H1 (cell line): ENCODE measurements around the gene VIPR2. TPM values are rescaled to one million over a fixed set of nuclear protein-coding genes. Genes with fewer than 3 reads are reported as not detected.

Experiments used
- CTCF ChIA-PET: fragments of 300-600 bp; sonication (Branson Sonifier 250); formaldehyde crosslinking; loops from one replicate; lab custom pipeline; 2021; ENCODE audit not compliant: partially characterized antibody; lab: Charles Lee
- POLR2A ChIA-PET: fragments of 300-600 bp; sonication (Branson Sonifier 250); formaldehyde crosslinking; loops from one replicate; lab custom pipeline; 2021; ENCODE audit warnings: inconsistent platforms; ENCODE audit not compliant: partially characterized antibody; lab: Charles Lee
- DNase-seq, 2 experiments: peaks; one replicate each; pipeline versions ENCODE4 v3.0.0 to v3.0.0-alpha.2; 2010 to 2022; ENCODE audit warnings: low spot score in 2 of 2, low read depth in 1 of 2, mixed read lengths in 1 of 2
- FAIRE-seq: peaks from 2 replicates; lab custom pipeline; 2011; peaks lifted over from hg19 to GRCh38; lab: Jason Lieb, UNC
- H2AFZ ChIP-seq: 2 replicates; pipeline ENCODE4 v1.8.1; 2012; ENCODE audit warnings: low read length, inconsistent platforms
- H2AK5ac ChIP-seq: 2 replicates; pipeline ENCODE4 v1.6.1; 2013; ENCODE audit warnings: low read depth, low read length
- H2BK120ac ChIP-seq: replicated peaks from 2 replicates; pipeline ENCODE3; 2013; ENCODE audit warnings: low read depth, low read length, inconsistent platforms
- H2BK12ac ChIP-seq: 2 replicates; pipeline ENCODE4 v1.6.1; 2013; ENCODE audit warnings: low read depth, low read length
- H2BK15ac ChIP-seq: 2 replicates; pipeline ENCODE4 v1.6.1; 2013; ENCODE audit warnings: low read length
- H2BK20ac ChIP-seq: 2 replicates; pipeline ENCODE4 v1.6.1; 2013; ENCODE audit warnings: low read length
- H2BK5ac ChIP-seq: 2 replicates; pipeline ENCODE4 v1.6.1; 2013; ENCODE audit warnings: low read depth, low read length
- H3K14ac ChIP-seq: 2 replicates; pipeline ENCODE4 v1.6.1; 2013; ENCODE audit warnings: inconsistent platforms; ENCODE audit not compliant: insufficient read length
- H3K18ac ChIP-seq: 2 replicates; pipeline ENCODE4 v1.6.1; 2013; ENCODE audit warnings: low read length; ENCODE audit errors: extremely low read depth
- H3K23ac ChIP-seq: 2 replicates; pipeline ENCODE4 v1.6.1; 2013; ENCODE audit warnings: inconsistent platforms; ENCODE audit not compliant: insufficient read length
- H3K23me2 ChIP-seq: 2 replicates; pipeline ENCODE4 v1.6.1; 2013; ENCODE audit warnings: low read depth, low read length
- H3K27ac ChIP-seq: 2 replicates; pipeline ENCODE4 v1.6.1; 2011; ENCODE audit warnings: low read depth, low read length, inconsistent platforms
- H3K27me3 ChIP-seq, 4 experiments: replicated peaks in 1 of 4; 1 replicate in 1 of 4; 2 replicates in 3 of 4; pipeline versions ENCODE4 v1.6.1 to v1.8.1; 2011 to 2013; ENCODE audit warnings: low read length in 3 of 4, mild to moderate bottlenecking in 3 of 4, inconsistent platforms in 2 of 4, mixed read lengths in 2 of 4, moderate library complexity in 1 of 4; ENCODE audit not compliant: control insufficient read depth in 3 of 4, insufficient read depth in 3 of 4; ENCODE audit errors: extremely low read depth in 1 of 4
- H3K36me3 ChIP-seq, 4 experiments: 2 replicates each; pipeline versions ENCODE4 v1.6.1 to v1.8.1; 2011 to 2013; ENCODE audit warnings: mild to moderate bottlenecking in 4 of 4, low read length in 3 of 4, moderate library complexity in 2 of 4, control low read depth in 1 of 4, inconsistent platforms in 1 of 4; ENCODE audit not compliant: insufficient read depth in 4 of 4, control insufficient read depth in 2 of 4
- H3K4ac ChIP-seq: replicated peaks from 2 replicates; pipeline ENCODE3; 2013; ENCODE audit warnings: low read length, low read depth, mixed read lengths, inconsistent platforms; ENCODE audit not compliant: insufficient read length
- H3K4me1 ChIP-seq, 4 experiments: replicated peaks in 1 of 4; 1 replicate in 1 of 4; 2 replicates in 3 of 4; pipeline versions ENCODE4 v1.6.1 to v1.8.1; 2011 to 2013; ENCODE audit warnings: low read length in 3 of 4, inconsistent platforms in 2 of 4, mixed read lengths in 1 of 4; ENCODE audit not compliant: insufficient read depth in 4 of 4, control insufficient read depth in 3 of 4
- H3K4me2 ChIP-seq, 2 experiments: 2 replicates each; pipeline versions ENCODE4 v1.6.1 to v1.8.1; 2011 to 2013; ENCODE audit warnings: low read depth in 2 of 2, low read length in 2 of 2, control low read depth in 1 of 2, inconsistent platforms in 1 of 2, mild to moderate bottlenecking in 1 of 2; ENCODE audit not compliant: insufficient read depth in 1 of 2
- H3K4me3 ChIP-seq, 4 experiments: fragments of 200-600, 300-600 bp in 1 of 4; sonication (generic), shearing (Covaris generic), sonication (Bioruptor Twin) in 1 of 4; 2 replicates each; pipeline versions ENCODE4 v1.5.1 to v1.8.1; 2011 to 2016; ENCODE audit warnings: low read length in 4 of 4, low read depth in 3 of 4, control low read depth in 2 of 4, inconsistent platforms in 2 of 4, mild to moderate bottlenecking in 2 of 4, mixed read lengths in 1 of 4, moderate library complexity in 1 of 4; ENCODE audit not compliant: insufficient read depth in 2 of 4; ENCODE audit errors: extremely low read depth in 1 of 4
- H3K56ac ChIP-seq: replicated peaks from 2 replicates; pipeline ENCODE3; 2013; ENCODE audit warnings: low read depth, mild to moderate bottlenecking, mixed read lengths, low read length, inconsistent platforms; ENCODE audit not compliant: insufficient read length
- H3K79me1 ChIP-seq: 2 replicates; pipeline ENCODE4 v1.6.1; 2013; ENCODE audit warnings: low read depth, low read length, control low read depth
- H3K79me2 ChIP-seq, 2 experiments: 2 replicates each; pipeline versions ENCODE4 v1.6.1 to v1.8.1; 2012 to 2013; ENCODE audit warnings: low read length in 2 of 2, mild to moderate bottlenecking in 2 of 2, inconsistent platforms in 1 of 2; ENCODE audit not compliant: insufficient read depth in 2 of 2, control insufficient read depth in 1 of 2
- H3K9ac ChIP-seq, 4 experiments: replicated peaks in 1 of 4; 1 replicate in 1 of 4; 2 replicates in 3 of 4; pipeline versions ENCODE4 v1.6.1 to v1.8.1; 2011 to 2013; ENCODE audit warnings: low read depth in 3 of 4, low read length in 3 of 4, control low read depth in 2 of 4, mild to moderate bottlenecking in 2 of 4, moderate library complexity in 2 of 4, inconsistent platforms in 1 of 4; ENCODE audit errors: extremely low read depth in 1 of 4
- H3K9me3 ChIP-seq, 2 experiments: 2 replicates each; pipeline versions ENCODE4 v1.6.1 to v1.8.1; 2012 to 2013; ENCODE audit warnings: mild to moderate bottlenecking in 2 of 2, moderate library complexity in 2 of 2, control low read depth in 1 of 2, inconsistent platforms in 1 of 2, low read depth in 1 of 2, low read length in 1 of 2, mixed read lengths in 1 of 2; ENCODE audit not compliant: insufficient read depth in 2 of 2
- H4K20me1 ChIP-seq, 2 experiments: replicated peaks in 1 of 2; 2 replicates each; pipeline versions ENCODE3 to v1.8.1; 2011 to 2013; ENCODE audit warnings: inconsistent platforms in 2 of 2, low read length in 2 of 2, mild to moderate bottlenecking in 1 of 2; ENCODE audit not compliant: insufficient read depth in 2 of 2, control insufficient read depth in 1 of 2
- H4K5ac ChIP-seq: 2 replicates; pipeline ENCODE4 v1.6.1; 2013; ENCODE audit warnings: low read length, low read depth, mixed read lengths, inconsistent platforms; ENCODE audit not compliant: insufficient read length
- H4K8ac ChIP-seq: 2 replicates; pipeline ENCODE4 v1.8.0; 2013; ENCODE audit warnings: mild to moderate bottlenecking, moderate library complexity, low read length, inconsistent platforms; ENCODE audit not compliant: insufficient read depth; ENCODE audit errors: extremely low read depth
- H4K91ac ChIP-seq: replicated peaks from 2 replicates; pipeline ENCODE3; 2013; ENCODE audit warnings: low read length, mixed read lengths, inconsistent platforms; ENCODE audit not compliant: insufficient read length
- HDAC6 ChIP-seq: IDR thresholded peaks from one replicate; pipeline ENCODE4 v1.7.1; 2012; ENCODE audit warnings: low read depth, mild to moderate bottlenecking, inconsistent platforms, low read length, moderate library complexity
- KDM4A ChIP-seq: IDR thresholded peaks from one replicate; pipeline ENCODE4 v1.7.1; 2012; ENCODE audit warnings: low read depth, mild to moderate bottlenecking, moderate library complexity, low read length, inconsistent platforms; ENCODE audit not compliant: severe bottlenecking
- RAD21 ChIP-seq, 2 experiments: IDR thresholded peaks in 1 of 2; conservative IDR thresholded peaks in 1 of 2; 2 replicates each; pipeline ENCODE4 v1.6.1; 2011; ENCODE audit warnings: low read depth in 2 of 2, low read length in 2 of 2, improper control_type of control experiment in 1 of 2, inconsistent platforms in 1 of 2, mild to moderate bottlenecking in 1 of 2, moderate library complexity in 1 of 2
- RBBP5 ChIP-seq: IDR thresholded peaks from 2 replicates; pipeline ENCODE4 v1.7.1; 2012; ENCODE audit warnings: low read depth, mild to moderate bottlenecking, inconsistent platforms, low read length, moderate library complexity, borderline replicate concordance
- SIRT6 ChIP-seq: IDR thresholded peaks from one replicate; pipeline ENCODE4 v1.7.1; 2012; ENCODE audit warnings: low read length, inconsistent platforms
- SP1 ChIP-seq: IDR thresholded peaks from 2 replicates; pipeline ENCODE4 v1.6.1; 2011; ENCODE audit warnings: low read depth, low read length
- TAF1 ChIP-seq: IDR thresholded peaks from 2 replicates; pipeline ENCODE4 v1.6.1; 2011; ENCODE audit warnings: mild to moderate bottlenecking, low read depth, low read length
- WGBS, 2 experiments: shearing (Covaris generic) in 1 of 2; methylation state at CpG; one replicate each; pipeline versions ENCODE4 v1.1.6 to v1.1.7; 2013 to 2015; ENCODE audit warnings: low lambda C conversion rate in 2 of 2, mixed read lengths in 2 of 2, inconsistent platforms in 1 of 2, low coverage in 1 of 2, missing lambda C conversion rate in 1 of 2; ENCODE audit not compliant: insufficient replicate concordance in 2 of 2, insufficient coverage in 1 of 2, insufficient read length in 1 of 2; ENCODE audit errors: extremely low coverage in 1 of 2, missing lambda C conversion rate in 1 of 2; 5-methylcytosine and 5-hydroxymethylcytosine counted together
- polyA plus RNA-seq, 7 experiments: library from polyadenylated mRNA; depleted of rRNA in 3 of 7; stranded (reverse) in 5 of 7; unstranded in 2 of 7; fragments of >200 nt in 5 of 7; fragments of 200-250 nt in 2 of 7; gene quantifications; 1 replicate in 5 of 7; 2 replicates in 1 of 7; 4 replicates in 1 of 7; pipeline versions ENCODE4 v1.2.1 to v1.2.3, GENCODE V29; 2011 to 2013; ENCODE audit warnings: missing spikeins in 2 of 7, mixed read lengths in 2 of 7
- total RNA-seq: library from RNA; stranded (reverse); fragmentation: NEBNext Ultra II Directional; extraction: Animal tissue kit (Norgen Biotek cat#: 25700); gene quantifications from 2 replicates; pipeline ENCODE4 v1.2.1, GENCODE V29; 2021
- TF ChIP-seq, protein P1 (sequence below): IDR thresholded peaks from 2 replicates; pipeline ENCODE4 v1.6.1; 2011; ENCODE audit warnings: low read depth, mild to moderate bottlenecking, low read length; ENCODE audit not compliant: insufficient read depth

The VIPR2 gene
- total and polyA plus RNA-seq, 2 of the 8 experiments (the other 6 are each of a cell fraction or from before 2014, with no cell fraction given) = 2.4 to 6.3 TPM

DNA sequence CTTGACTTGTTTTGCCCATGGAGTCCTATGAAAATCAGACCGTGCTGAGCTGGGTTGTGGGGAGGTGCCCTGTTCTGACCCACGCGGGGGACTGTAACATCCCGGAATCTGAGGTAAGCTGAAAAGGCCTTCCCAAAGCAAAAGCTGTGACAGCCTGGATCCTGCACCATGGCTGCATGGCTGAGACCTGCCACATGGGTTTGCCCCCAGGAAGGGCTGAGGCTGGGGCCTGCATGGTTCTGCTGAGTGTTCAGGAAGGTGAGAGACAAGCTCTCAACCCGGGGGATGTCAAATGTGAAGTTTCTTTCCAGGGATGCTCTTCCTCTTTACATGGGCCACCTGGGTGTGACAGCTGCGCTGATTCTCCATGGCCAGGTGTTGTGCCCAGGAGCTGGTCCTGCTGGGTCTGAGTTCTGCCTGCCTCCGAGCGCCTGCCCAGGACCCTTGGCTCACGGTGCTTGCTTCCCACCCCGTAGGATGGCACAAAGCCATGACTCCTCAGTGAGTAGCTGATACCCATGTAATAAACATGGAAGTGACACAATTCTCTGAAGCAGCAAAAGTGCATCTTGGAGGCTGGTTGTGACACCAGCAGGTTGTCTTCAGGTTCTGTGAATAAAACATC lies 58.3 kb downstream of the VIPR2 start:
- no peak overlapping the region for H2BK120ac ChIP-seq
- H3K36me3 ChIP-seq = no peaks in the 10 kb centered on the region
- H2AK5ac ChIP-seq = no peak overlapping the region
- H3K4me1 ChIP-seq = no peaks in the 10 kb centered on the region
- DNase-seq = peak in 1 of 2 experiments; percentile 35
- H3K4ac ChIP-seq = no peak overlapping the region
- H3K9ac ChIP-seq = no peak overlapping the region
- no peak overlapping the region for H3K4me3 ChIP-seq
- no peak overlapping the region for H2BK20ac ChIP-seq
- WGBS, 2 experiments = 89% methylated on average over 10 of the region's 10 CpGs; no CpG with 5 or more reads in 1 of the 2 experiments
- no peak overlapping the region for H3K56ac ChIP-seq
- H3K27ac ChIP-seq = no peak overlapping the region
- no peaks in the 10 kb centered on the region for H3K79me1 ChIP-seq
- FAIRE-seq = no peak
- H3K23ac ChIP-seq = no peak overlapping the region
- H3K79me2 ChIP-seq = no peaks in the 10 kb centered on the region
- no peak overlapping the region for H2AFZ ChIP-seq
- no peaks in the 10 kb centered on the region; the same call in 1 of the 2 replicates for H3K23me2 ChIP-seq
- no peaks in the 10 kb centered on the region for H3K9me3 ChIP-seq
- H3K14ac ChIP-seq = no peak overlapping the region
- no peak overlapping the region for H2BK12ac ChIP-seq
- peak overlapping the region; percentile 18; the same call in 1 of the 2 replicates for H4K8ac ChIP-seq
- no peak overlapping the region for H2BK15ac ChIP-seq
- ChIA-PET CTCF (interaction anchor here (1.1 to 1.4 kb wide), 3 partner anchors 65 to 88 kb away, joined by 3 to 4 read pairs (median 3); no protein-coding TSS in a partner anchor), POLR2A (no interaction called here)
- no peak overlapping the region for H3K18ac ChIP-seq
- H3K4me2 ChIP-seq = no peak overlapping the region
- H2BK5ac ChIP-seq = no peak overlapping the region
- H4K5ac ChIP-seq = no peak overlapping the region
- no peaks in the 10 kb centered on the region for H3K27me3 ChIP-seq
- no peak overlapping the region for H4K91ac ChIP-seq
- peaks cover 0 to 2% of the 10 kb centered on the region in 2 experiments for H4K20me1 ChIP-seq
- TF ChIP-seq KDM4A = no peak
- no peak for TF ChIP-seq HDAC6
- no peak for TF ChIP-seq RBBP5
- TF ChIP-seq SP1 = no peak
- no peak for TF ChIP-seq RAD21 (IDR thresholded peaks at IDR 0.05 in 1 of 2, conservative IDR thresholded peaks at IDR 0.05 in 1 of 2; ENCODE audit: low read depth in 2 of 2, low read length in 2 of 2)
- TF ChIP-seq, protein P1, sequence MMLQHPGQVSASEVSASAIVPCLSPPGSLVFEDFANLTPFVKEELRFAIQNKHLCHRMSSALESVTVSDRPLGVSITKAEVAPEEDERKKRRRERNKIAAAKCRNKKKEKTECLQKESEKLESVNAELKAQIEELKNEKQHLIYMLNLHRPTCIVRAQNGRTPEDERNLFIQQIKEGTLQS = no peak
- TF ChIP-seq TAF1 = no peak
- no peak for TF ChIP-seq SIRT6
